ENCODE data around the gene SYT3.
A peak's percentile ranks its signal among the peaks of the same experiment; 100 is the strongest.

The SYT3 gene

DNA sequence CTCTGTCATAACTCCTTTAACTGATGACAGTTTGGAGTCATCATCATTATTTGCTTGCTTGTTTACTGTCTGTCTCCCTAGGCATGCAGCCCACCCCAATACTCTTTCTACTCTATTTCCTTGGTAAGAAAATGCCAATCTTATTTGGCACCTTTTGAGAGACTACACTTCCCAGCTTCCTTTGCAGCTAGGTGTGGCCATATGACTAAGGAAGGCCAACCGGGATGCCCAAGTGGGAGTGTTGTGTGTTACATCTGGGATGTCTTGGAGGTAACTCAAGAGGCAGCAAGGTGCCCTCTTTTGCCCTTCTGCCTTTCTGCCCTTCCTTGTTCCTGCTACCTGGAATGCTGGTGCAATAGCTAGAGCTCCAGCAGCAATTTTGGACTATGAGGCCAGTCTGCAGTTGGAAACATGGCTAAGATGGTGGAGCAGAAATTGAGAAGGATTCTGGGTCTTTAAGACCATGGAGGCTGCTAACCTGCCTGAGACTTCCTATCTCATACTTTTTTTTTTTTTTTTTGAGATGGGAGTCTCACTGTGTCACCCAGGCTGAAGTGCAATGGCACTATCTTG is 37.0 kb upstream of the SYT3 start:
- DNase-seq (ENCODE audit: low read depth), result no peak
- TF ChIP-seq, protein P1, sequence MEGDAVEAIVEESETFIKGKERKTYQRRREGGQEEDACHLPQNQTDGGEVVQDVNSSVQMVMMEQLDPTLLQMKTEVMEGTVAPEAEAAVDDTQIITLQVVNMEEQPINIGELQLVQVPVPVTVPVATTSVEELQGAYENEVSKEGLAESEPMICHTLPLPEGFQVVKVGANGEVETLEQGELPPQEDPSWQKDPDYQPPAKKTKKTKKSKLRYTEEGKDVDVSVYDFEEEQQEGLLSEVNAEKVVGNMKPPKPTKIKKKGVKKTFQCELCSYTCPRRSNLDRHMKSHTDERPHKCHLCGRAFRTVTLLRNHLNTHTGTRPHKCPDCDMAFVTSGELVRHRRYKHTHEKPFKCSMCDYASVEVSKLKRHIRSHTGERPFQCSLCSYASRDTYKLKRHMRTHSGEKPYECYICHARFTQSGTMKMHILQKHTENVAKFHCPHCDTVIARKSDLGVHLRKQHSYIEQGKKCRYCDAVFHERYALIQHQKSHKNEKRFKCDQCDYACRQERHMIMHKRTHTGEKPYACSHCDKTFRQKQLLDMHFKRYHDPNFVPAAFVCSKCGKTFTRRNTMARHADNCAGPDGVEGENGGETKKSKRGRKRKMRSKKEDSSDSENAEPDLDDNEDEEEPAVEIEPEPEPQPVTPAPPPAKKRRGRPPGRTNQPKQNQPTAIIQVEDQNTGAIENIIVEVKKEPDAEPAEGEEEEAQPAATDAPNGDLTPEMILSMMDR (conservative IDR thresholded peaks at IDR 0.05; ENCODE audit: control insufficient read depth, insufficient read depth, low read depth, low read length), result no peak
- no peak overlapping the region for H3K4me3 ChIP-seq (ENCODE audit: control insufficient read depth, low read depth, low read length)

DNA sequence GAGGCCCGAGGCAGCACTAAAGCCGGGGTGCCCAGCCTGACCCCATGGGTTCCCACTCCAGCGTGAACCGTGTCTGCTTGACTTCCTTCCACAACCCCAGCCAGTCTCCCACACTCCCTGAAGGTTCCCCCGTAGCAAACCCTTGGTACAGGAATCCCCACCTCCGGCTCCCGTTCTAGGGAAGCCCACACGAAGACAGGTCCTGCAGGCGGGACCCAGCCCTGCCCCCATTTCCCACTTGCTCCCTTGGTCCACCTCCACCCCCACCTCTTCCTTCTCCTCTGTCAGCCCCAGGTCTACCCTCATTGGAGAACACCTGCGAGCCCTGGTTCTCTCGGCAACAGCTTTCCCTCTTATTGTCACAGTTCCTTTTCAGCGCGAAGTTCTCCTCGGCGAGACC is 33.4 kb upstream of the SYT3 start:
- H3K4me3 ChIP-seq (ENCODE audit: control insufficient read depth, low read depth, low read length), result no peak overlapping the region
- TF ChIP-seq, protein P1 (conservative IDR thresholded peaks at IDR 0.05; ENCODE audit: control insufficient read depth, insufficient read depth, low read depth, low read length), result no peak
- no peak for DNase-seq (ENCODE audit: low read depth)

GRCh38 chr19:50670102-50670380 is 30.4 kb upstream of the SYT3 start:
- no peak for DNase-seq (ENCODE audit: low read depth)

GRCh38 chr19:50669302-50670101 is 29.8 kb upstream of the SYT3 start:
- TF ChIP-seq, protein P1 (conservative IDR thresholded peaks at IDR 0.05; ENCODE audit: control insufficient read depth, insufficient read depth, low read depth, low read length), result peak; percentile 77
- DNase-seq (ENCODE audit: low read depth), result peak; percentile 23
- no peak overlapping the region for H3K4me3 ChIP-seq (ENCODE audit: control insufficient read depth, low read depth, low read length)

More at GRCh38 chr19:50670102-50670380, 30.4 kb upstream of the SYT3 start:
- TF ChIP-seq, protein P1 (conservative IDR thresholded peaks at IDR 0.05; ENCODE audit: control insufficient read depth, insufficient read depth, low read depth, low read length), result no peak
- H3K4me3 ChIP-seq (ENCODE audit: control insufficient read depth, low read depth, low read length), result no peak overlapping the region

DNA sequence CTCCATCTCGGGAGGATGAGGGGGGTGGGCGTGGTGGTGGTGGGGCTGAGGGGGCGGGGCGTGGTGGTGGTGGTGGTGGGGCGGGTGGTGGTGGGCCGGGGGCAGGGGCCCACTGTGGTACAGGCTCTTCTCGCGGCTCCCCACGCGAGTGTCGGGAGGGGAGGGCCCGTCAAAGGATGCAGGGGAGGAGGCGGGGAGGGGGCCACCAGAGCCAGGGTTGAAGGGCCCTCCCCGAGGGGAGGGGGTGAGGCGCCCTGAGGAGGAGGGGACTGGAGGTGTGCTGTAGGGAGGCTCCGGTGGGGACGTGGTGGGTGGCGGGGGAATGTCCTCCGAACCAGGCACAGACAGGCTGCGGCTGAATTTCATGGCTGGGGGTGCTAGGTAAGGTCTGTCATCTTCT is 29.2 kb upstream of the SYT3 start:
- no peak for DNase-seq (ENCODE audit: low read depth)
- H3K4me3 ChIP-seq (ENCODE audit: control insufficient read depth, low read depth, low read length), result no peak overlapping the region
- TF ChIP-seq, protein P1 (conservative IDR thresholded peaks at IDR 0.05; ENCODE audit: control insufficient read depth, insufficient read depth, low read depth, low read length), result no peak

DNA sequence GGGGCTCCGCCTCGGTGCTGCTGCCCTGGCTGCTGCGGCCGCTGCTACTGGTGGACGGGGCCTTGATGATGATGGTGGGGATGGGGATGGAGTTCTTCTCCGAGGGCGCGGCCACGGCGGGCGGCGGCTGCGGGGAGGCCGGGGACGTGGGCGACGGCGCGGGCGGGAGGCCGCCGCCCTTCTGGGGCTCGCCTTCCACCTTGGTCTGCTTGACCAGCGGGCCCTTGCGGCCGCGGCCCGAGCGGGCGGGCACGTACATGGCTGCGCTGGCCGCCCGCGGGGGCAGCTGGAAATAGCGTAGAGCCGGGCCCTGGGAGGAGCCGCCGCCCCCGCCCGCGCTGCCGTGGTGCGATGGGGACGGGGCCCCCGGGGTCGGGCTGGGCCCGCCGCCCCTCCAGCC is 28.7 kb upstream of the SYT3 start:
- DNase-seq (ENCODE audit: low read depth), result no peak
- TF ChIP-seq, protein P1 (conservative IDR thresholded peaks at IDR 0.05; ENCODE audit: control insufficient read depth, insufficient read depth, low read depth, low read length), result no peak
- H3K4me3 ChIP-seq (ENCODE audit: control insufficient read depth, low read depth, low read length), result no peak overlapping the region

All from fibroblast of mammary gland (primary cell).